Heart left ventricle (tissue), 16 donors: ENCODE results near the gene SIAE. TPM values are rescaled to one million over a fixed set of nuclear protein-coding genes. Genes with fewer than 3 reads are reported as not detected.

Experiments used
- ATAC-seq, 4 donors: fragments of 200-7000 bp; cut with Tn5 transposase; one replicate each; pipeline ENCODE4 v1.9.1; 2020 to 2022; ENCODE audit warnings: moderate library complexity in 4 of 4, mild to moderate bottlenecking in 3 of 4, moderate number of reproducible peaks in 1 of 4
- DNase-seq, 5 donors: peaks; one replicate each; pipeline ENCODE4 v3.0.0-alpha.2; 2020
- H3K27ac ChIP-seq, 12 donors: fragments of 200-600 bp; sonication (generic) in 4 of 12; one replicate each; pipeline versions ENCODE4 v1.5.0 to v1.8.0; 2016 to 2022; ENCODE audit warnings: mild to moderate bottlenecking in 2 of 12
- H3K27me3 ChIP-seq, 9 donors: fragments of 200-600 bp; sonication (generic) in 2 of 9; one replicate each; pipeline versions ENCODE4 v1.5.1 to v1.8.0; 2016 to 2022; ENCODE audit warnings: mild to moderate bottlenecking in 3 of 9
- H3K36me3 ChIP-seq, 9 donors: fragments of 200-600 bp; sonication (generic) in 2 of 9; one replicate each; pipeline versions ENCODE4 v1.5.0 to v1.8.0; 2018 to 2022; ENCODE audit warnings: mild to moderate bottlenecking in 2 of 9
- H3K4me1 ChIP-seq, 12 donors: fragments of 200-600 bp; sonication (generic) in 4 of 12; one replicate each; pipeline versions ENCODE4 v1.5.0 to v1.8.0; 2016 to 2022; ENCODE audit warnings: mild to moderate bottlenecking in 3 of 12
- H3K4me3 ChIP-seq, 12 donors: fragments of 200-600 bp; sonication (generic) in 4 of 12; one replicate each; pipeline versions ENCODE4 v1.5.0 to v1.8.0; 2017 to 2022; ENCODE audit warnings: mild to moderate bottlenecking in 9 of 12, moderate library complexity in 4 of 12
- H3K9me3 ChIP-seq, 12 donors: fragments of 200-600 bp; sonication (generic) in 4 of 12; one replicate each; pipeline versions ENCODE4 v1.5.0 to v1.8.0; 2016 to 2022; ENCODE audit warnings: mild to moderate bottlenecking in 1 of 12
- POLR2A ChIP-seq, 2 donors: fragments of 450-650 bp; IDR thresholded peaks; one replicate each; pipeline ENCODE4 v1.6.1; 2017; ENCODE audit warnings: antibody characterized with exemption in 2 of 2, mild to moderate bottlenecking in 2 of 2, moderate library complexity in 2 of 2
- WGBS, 4 donors: extraction: QIAGEN DNeasy Blood & Tissue Kit in 2 of 4; methylation state at CpG; one replicate each; pipeline versions ENCODE4 v1.1.5 to v1.1.7; 2013 to 2018; 5-methylcytosine and 5-hydroxymethylcytosine counted together
- intact Hi-C, 10 donors: fragments of 100-400 bp; cut with DNase I; formaldehyde crosslinking; loops; one replicate each; pipeline versions ENCODE4 v1.11.1 to v1.14.2; 2022
- polyA plus RNA-seq, 2 donors: library from polyadenylated mRNA; stranded (reverse); fragments of 200-250 nt; gene quantifications; one replicate each; pipeline ENCODE4 v1.2.3, GENCODE V29; 2013
- total RNA-seq, 9 donors: library from RNA; depleted of rRNA in 2 of 9; stranded (reverse); fragments of >200 nt in 2 of 9; fragmentation: NEBNext Ultra II Directional in 3 of 9; extraction: Animal tissue kit (Norgen Biotek cat#: 25700) in 3 of 9; gene quantifications; one replicate each; pipeline versions ENCODE4 v1.1.0 to v1.2.4, GENCODE V29; 2016 to 2023
- TF ChIP-seq, protein P1 (sequence below), 12 donors: fragments of 200-600 bp; sonication (generic) in 4 of 12; IDR thresholded peaks; one replicate each; pipeline versions ENCODE4 v1.5.0 to v1.8.0; 2018 to 2022; ENCODE audit warnings: antibody characterized with exemption in 12 of 12, mild to moderate bottlenecking in 5 of 12
- donor health status: ischemic (EF 13 %, LVEDD 7.1; RV severe dilation, severe dysfunction).
- donor health status: healthy with polysubstance abuse.
- donor health status: DM: no; HTN: yes; CAD: no.
- donor health status: DM: no; HTN: no; CAD: no.
- donor health status: ischemic (EF 25% LVEDD 6.9; RV normal size, moderate dysfunction).
- donor health status: ischemic (EF 25% LVEDD 5.7; RV mildly dilated, moderate dysfunction).
- donor health status: healthy.
- donor health status: DM: yes; HTN: yes; CAD: no.
- donor health status: ischemic (EF 35%, LVEDD 5.7; RV mildly dilated, moderate dysfunction).
- donor health status: nonischemic (EF 11% LVEDD 7.7; RV severe dilation, severe dysfunction).
- donor health status: DM: yes; HTN: yes; CAD: no.
- donor health status: PGD.
- donor health status: ischemic (EF 29% LVEDD 5.4; RV normal size, mild dysfunction).
- donor health status: nonischemic (EF 23%, LVEDD 6.1; RV moderate dilation, normal function).

SIAE gene
- total and polyA plus RNA-seq, 11 donors: 24.2 to 87.8 (median 56.7) TPM

DNA sequence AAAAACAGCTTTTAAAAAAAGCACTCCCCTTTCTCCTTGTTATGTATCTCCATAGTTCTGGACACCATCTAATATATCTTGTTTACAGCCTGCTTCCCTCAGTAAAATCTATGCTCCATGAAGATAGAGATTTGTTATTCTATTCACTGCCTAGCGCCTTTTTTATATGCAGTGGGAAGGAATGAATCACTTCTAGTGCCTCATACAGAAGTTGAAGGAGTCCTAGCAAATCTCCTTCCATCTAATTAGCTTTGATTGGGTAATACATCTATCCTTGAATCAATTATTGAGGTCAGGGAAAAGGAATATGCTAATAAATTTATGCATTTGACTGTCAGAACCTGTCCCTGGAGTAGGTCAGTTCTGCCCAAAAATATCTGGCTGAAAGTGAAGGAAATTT, 26.0 kb upstream of the SIAE start:
- H3K4me3 ChIP-seq: no peak overlapping the region
- WGBS, 4 donors: 84 to 94% (median 87%) methylated on average over 1 of the region's 1 CpG
- no peaks in the 10 kb centered on the region for H3K4me1 ChIP-seq
- no peaks in the 10 kb centered on the region for H3K36me3 ChIP-seq
- intact Hi-C loops: no loop called here
- no peak for TF ChIP-seq POLR2A (IDR thresholded peaks at IDR 0.05)
- TF ChIP-seq, protein P1, sequence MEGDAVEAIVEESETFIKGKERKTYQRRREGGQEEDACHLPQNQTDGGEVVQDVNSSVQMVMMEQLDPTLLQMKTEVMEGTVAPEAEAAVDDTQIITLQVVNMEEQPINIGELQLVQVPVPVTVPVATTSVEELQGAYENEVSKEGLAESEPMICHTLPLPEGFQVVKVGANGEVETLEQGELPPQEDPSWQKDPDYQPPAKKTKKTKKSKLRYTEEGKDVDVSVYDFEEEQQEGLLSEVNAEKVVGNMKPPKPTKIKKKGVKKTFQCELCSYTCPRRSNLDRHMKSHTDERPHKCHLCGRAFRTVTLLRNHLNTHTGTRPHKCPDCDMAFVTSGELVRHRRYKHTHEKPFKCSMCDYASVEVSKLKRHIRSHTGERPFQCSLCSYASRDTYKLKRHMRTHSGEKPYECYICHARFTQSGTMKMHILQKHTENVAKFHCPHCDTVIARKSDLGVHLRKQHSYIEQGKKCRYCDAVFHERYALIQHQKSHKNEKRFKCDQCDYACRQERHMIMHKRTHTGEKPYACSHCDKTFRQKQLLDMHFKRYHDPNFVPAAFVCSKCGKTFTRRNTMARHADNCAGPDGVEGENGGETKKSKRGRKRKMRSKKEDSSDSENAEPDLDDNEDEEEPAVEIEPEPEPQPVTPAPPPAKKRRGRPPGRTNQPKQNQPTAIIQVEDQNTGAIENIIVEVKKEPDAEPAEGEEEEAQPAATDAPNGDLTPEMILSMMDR (IDR thresholded peaks at IDR 0.05): no peak
- ATAC-seq (no peak), DNase-seq (no peak)
- H3K27ac ChIP-seq: no peak overlapping the region
- H3K9me3 ChIP-seq: peaks cover 0 to 5% (median 0%) of the 10 kb centered on the region in 12 donors
- peaks cover 0 to 5% (median 0%) of the 10 kb centered on the region in 9 donors for H3K27me3 ChIP-seq

DNA sequence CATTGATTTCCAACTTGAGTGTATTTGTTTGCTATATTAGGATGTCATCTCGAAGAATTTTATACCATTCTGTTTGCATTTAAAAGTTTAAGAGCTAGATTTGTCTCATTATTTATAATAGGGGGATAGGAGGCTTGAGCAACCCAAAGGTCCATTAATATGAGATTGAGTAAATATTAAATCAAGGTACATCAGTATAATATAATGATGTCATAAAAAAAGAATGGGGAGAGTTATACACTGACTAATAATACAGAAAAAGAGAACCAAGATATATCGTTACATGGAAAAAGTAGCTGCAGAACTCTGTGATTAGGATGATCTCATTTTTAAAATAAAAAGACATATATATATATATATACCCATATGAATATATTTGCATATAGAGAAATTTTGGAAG, 19.6 kb upstream of the SIAE start:
- TF ChIP-seq, protein P1 (IDR thresholded peaks at IDR 0.05): no peak
- no peak for TF ChIP-seq POLR2A (IDR thresholded peaks at IDR 0.05)
- intact Hi-C loops: no loop called here
- Histone ChIP-seq H3K36me3 (no peaks in the 10 kb centered on the region), H3K9me3 (no peaks in the 10 kb centered on the region), H3K4me3 (no peak overlapping the region), H3K27me3 (no peaks in the 10 kb centered on the region), H3K4me1 (no peaks in the 10 kb centered on the region), H3K27ac (no peak overlapping the region)
- ATAC-seq (no peak), DNase-seq (no peak)
- WGBS, 4 donors: 93 to 97% (median 96%) methylated on average over 2 of the region's 2 CpGs

DNA sequence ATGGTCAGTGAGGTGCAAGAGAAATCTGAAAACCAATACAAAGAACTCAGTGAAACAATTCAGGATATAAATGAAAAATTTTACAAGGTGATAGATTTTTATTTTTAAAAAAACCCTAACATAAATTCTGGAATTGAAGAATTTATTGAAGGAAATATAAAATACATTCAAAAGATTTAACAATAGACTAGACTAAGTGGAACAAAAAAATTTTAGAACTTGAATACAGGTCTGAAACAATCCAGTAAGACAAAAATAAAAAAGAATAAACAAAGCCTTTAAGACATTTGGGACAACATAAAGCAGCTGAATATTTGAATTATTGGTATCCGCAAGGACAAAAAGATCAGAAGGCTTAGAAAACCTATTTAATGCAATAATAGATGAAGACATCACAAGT, 8.9 kb upstream of the SIAE start:
- H3K27ac ChIP-seq: no peak overlapping the region
- TF ChIP-seq, protein P1 (IDR thresholded peaks at IDR 0.05): no peak
- no peak for TF ChIP-seq POLR2A (IDR thresholded peaks at IDR 0.05)

DNA sequence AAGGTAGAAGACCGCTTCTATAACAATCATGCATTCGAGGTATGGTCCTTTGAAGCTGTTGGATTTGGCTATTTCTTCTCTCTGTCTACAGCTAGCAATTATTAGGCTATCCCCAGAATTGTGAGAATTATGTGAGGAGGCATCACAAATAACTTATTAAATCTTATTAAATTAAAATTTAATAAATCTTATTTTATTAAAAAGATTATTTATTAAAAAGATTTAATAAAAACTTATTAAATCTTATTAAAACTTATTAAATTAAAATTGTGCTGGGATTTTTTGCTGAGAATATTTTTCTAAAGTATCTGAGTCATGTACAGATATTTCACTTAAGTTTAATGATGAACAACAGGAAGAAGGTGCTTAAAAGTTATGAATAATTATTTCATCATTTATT, 7.9 kb upstream of the SIAE start:
- Histone ChIP-seq H3K4me3 (no peak overlapping the region), H3K9me3 (peaks cover 0 to 25% (median 11%) of the 10 kb centered on the region in 12 donors), H3K27ac (no peak overlapping the region), H3K4me1 (peaks cover 0 to 10% (median 3%) of the 10 kb centered on the region in 12 donors), H3K36me3 (no peaks in the 10 kb centered on the region), H3K27me3 (no peaks in the 10 kb centered on the region)
- TF ChIP-seq POLR2A (IDR thresholded peaks at IDR 0.05): no peak
- TF ChIP-seq, protein P1 (IDR thresholded peaks at IDR 0.05): no peak
- ATAC-seq (no peak), DNase-seq (no peak)
- intact Hi-C loops: no loop called here
- WGBS, 4 donors: 93 to 97% (median 96%) methylated on average over 2 of the region's 2 CpGs

More for the DNA sequence above, 8.9 kb upstream of the SIAE start:
- WGBS, 4 donors: 96 to 98% (median 98%) methylated on average over 1 of the region's 1 CpG
- intact Hi-C loops: no loop called here
- Histone ChIP-seq H3K36me3 (no peaks in the 10 kb centered on the region), H3K4me3 (no peak overlapping the region), H3K9me3 (peaks cover 0 to 25% (median 11%) of the 10 kb centered on the region in 12 donors), H3K27me3 (no peaks in the 10 kb centered on the region), H3K4me1 (no peaks in the 10 kb centered on the region)
- DNase-seq: no peak
- ATAC-seq: no peak
